ENCODE measurements around the gene PRSS21.

The PRSS21 gene

GRCh38 chr16:2808181-2808580 is 8.9 kb upstream of the PRSS21 start:
- DNase-seq: no peak

GRCh38 chr16:2809149-2809760 is 7.8 kb upstream of the PRSS21 start:
- DNase-seq: no peak

GRCh38 chr16:2810651-2811050 is 6.4 kb upstream of the PRSS21 start:
- DNase-seq: no peak

GRCh38 chr16:2811703-2812471 is 5.2 kb upstream of the PRSS21 start:
- DNase-seq: no peak

GRCh38 chr16:2813771-2814221 is 3.2 kb upstream of the PRSS21 start:
- DNase-seq: no peak

GRCh38 chr16:2814551-2815298 is 2.3 kb upstream of the PRSS21 start:
- no peak for DNase-seq

GRCh38 chr16:2815299-2815771 is 1.7 kb upstream of the PRSS21 start:
- no peak for DNase-seq

GRCh38 chr16:2817340-2818271 is 569 bp downstream of the PRSS21 start:
- peak in 1 of 2 donors; percentile 34 for DNase-seq

GRCh38 chr16:2818272-2818876 is 1.3 kb downstream of the PRSS21 start:
- DNase-seq: no peak

GRCh38 chr16:2819179-2819938 is 2.3 kb downstream of the PRSS21 start:
- DNase-seq: no peak

- DNase-seq: no peak
Measured at GRCh38 chr16:2819939-2820835, 3.1 kb downstream of the PRSS21 start.

- no peak for DNase-seq
Measured at GRCh38 chr16:2820836-2821486, 3.9 kb downstream of the PRSS21 start.

GRCh38 chr16:2821487-2822157 is 4.6 kb downstream of the PRSS21 start:
- DNase-seq: no peak

GRCh38 chr16:2822158-2822495 is 5.1 kb downstream of the PRSS21 start:
- DNase-seq: no peak

- DNase-seq: no peak
Measured at GRCh38 chr16:2822496-2822895, 5.5 kb downstream of the PRSS21 start.

GRCh38 chr16:2824626-2825025 is 7.6 kb downstream of the PRSS21 start:
- no peak for DNase-seq

- DNase-seq: no peak
Measured at GRCh38 chr16:2825049-2825742, 8.2 kb downstream of the PRSS21 start.

GRCh38 chr16:2825906-2826305 is 8.9 kb downstream of the PRSS21 start:
- no peak for DNase-seq

Data from stimulated activated CD4-positive, alpha-beta T cell treated with anti-CD3 and anti-CD28 coated beads, Interleukin-2, amount 100 ng/mL, for 24 hours (primary cell).